Ovary (tissue), 3 donors: ENCODE measurements around the gene ACVR1B.

Source experiments
- CTCF ChIP-seq, 3 donors: fragments of 450-650 bp in 2 of 3; fragments of 200-600 bp in 1 of 3; IDR thresholded peaks; one replicate each; pipeline versions ENCODE4 v1.5.1 to v1.8.0; 2016 to 2022; ENCODE audit warnings: antibody characterized with exemption in 3 of 3, mild to moderate bottlenecking in 1 of 3
- EP300 ChIP-seq: sonication (generic); formaldehyde crosslinking; IDR thresholded peaks from one replicate; pipeline ENCODE4 v1.6.1; 2017; ENCODE audit warnings: antibody characterized with exemption
- POLR2A ChIP-seq: fragments of 450-650 bp; IDR thresholded peaks from one replicate; pipeline ENCODE4 v1.6.1; 2017; ENCODE audit warnings: antibody characterized with exemption, mild to moderate bottlenecking, moderate library complexity
- donor health status: DM: no; HTN: no; CAD: no.

DNA sequence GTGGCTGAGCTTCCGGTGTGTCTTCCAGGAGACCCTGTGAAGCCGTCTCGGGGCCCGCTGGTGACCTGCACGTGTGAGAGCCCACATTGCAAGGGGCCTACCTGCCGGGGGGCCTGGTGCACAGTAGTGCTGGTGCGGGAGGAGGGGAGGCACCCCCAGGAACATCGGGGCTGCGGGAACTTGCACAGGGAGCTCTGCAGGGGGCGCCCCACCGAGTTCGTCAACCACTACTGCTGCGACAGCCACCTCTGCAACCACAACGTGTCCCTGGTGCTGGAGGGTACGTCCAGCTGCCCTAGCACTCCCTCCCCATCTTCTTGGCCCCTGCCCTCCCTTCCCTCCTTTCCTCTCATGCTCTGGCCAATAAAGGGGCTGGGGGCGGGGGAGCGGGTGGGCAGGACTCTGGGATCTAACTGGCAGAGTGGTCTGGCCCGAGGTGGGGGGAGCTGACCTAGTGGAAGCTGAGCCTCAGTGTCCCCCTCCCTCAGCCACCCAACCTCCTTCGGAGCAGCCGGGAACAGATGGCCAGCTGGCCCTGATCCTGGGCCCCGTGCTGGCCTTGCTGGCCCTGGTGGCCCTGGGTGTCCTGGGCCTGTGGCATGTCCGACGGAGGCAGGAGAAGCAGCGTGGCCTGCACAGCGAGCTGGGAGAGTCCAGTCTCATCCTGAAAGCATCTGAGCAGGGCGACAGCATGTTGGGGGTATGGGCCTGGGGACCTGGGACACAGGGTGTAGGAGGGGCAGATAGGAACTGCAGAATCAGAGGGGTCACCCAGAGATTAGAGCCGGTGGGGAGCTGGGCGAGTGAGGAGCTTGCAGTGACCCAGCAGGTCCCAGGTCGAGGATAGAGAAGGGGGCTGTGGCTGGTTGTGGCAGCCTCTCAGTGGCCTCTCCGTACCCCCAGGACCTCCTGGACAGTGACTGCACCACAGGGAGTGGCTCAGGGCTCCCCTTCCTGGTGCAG lies 38.1 kb upstream of the ACVR1B start:
- TF ChIP-seq POLR2A: no peak
- no peak for TF ChIP-seq CTCF (IDR thresholded peaks at IDR 0.05)
- no peak for TF ChIP-seq EP300
